Stimulated activated CD4-positive, alpha-beta T cell treated with anti-CD3 and anti-CD28 coated beads, Interleukin-4, amount 100 ng/mL, for 4 hours (primary cell): Measurements from ENCODE around the gene IMP4.
A peak's percentile ranks its signal among the peaks of the same experiment; 100 is the strongest.

ENCODE experiments used
- DNase-seq, 2 experiments: peaks; one replicate each; pipeline ENCODE4 v3.0.0-alpha.2; 2020

The IMP4 gene

DNA sequence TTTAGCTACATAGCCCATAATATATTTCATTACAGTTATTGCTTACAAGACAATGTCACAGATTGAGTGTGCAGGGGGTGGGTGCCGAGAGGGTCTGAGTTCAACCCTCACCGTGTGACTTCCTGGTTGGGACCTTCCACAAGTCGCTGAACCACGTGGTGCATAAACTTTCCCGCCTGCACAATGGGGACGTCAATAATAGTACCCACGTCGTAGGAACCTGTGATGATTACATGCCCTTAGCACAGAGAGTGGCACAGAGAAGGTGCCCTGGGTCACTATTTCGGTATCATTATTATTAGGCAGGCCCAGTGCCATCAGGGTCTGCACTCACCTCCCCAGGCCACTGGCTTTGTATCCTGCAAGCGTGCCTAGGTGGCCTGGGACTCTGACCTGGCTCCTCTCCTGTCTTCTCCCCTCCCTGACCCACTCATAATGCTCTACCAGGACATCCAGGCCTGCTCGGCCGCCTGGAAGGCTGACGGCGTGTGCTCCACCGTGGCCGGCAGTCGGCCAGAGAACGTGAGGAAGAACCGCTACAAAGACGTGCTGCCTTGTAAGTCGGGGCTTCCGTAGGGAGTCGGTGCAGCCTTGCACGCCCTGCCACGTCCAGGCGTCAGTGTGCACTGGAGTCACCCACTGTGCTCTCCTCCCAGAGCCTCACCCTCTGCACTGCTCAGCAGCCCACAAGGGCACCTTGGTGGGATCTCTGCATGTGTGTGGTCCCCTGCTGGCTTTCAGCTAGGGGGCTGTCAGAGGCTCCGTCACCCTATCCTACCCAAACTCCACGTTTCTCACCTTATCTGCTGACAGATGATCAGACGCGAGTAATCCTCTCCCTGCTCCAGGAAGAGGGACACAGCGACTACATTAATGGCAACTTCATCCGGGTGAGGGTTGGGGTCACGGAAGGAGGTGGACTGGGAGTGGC, 16.0 kb downstream of the IMP4 start:
- DNase-seq, result no peak

DNA sequence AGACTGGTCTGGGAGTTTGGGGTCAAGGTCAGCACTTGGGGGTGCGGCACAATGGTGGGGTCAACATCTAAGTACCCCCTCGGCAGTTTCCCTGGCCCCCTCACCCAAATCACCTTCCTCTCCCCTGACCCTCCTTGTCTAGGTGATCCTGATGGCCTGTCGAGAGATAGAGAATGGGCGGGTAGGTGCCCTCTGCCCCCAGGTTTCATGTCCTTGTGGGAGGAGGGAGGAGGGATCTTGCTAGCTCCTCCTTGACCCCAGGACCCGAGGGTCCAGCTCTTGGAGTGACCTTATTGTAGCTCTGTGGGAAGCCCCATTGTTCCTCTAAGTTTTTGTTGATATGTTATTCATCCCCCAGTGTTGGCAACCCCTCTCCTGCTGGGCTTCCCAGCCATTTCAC, 16.8 kb downstream of the IMP4 start:
- DNase-seq, result no peak

DNA sequence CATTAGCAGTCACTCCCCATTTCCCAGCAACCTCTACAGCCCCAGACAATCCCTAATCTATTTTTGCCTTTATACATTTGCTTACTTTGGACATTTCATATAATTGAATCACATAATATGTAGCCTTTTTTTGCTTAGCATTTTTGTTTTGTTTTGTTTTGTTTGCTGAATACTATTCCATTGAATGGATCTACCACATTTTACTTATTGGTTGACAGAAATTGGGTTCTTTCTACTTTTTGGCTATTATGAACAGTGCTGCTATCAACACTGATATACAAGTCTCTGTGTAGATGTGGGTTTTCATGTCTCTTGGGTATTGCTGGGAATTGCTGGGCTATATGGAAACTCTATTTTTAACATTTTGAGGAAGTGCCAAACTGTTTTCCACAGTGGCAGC, 20.8 kb downstream of the IMP4 start:
- DNase-seq, result no peak

DNA sequence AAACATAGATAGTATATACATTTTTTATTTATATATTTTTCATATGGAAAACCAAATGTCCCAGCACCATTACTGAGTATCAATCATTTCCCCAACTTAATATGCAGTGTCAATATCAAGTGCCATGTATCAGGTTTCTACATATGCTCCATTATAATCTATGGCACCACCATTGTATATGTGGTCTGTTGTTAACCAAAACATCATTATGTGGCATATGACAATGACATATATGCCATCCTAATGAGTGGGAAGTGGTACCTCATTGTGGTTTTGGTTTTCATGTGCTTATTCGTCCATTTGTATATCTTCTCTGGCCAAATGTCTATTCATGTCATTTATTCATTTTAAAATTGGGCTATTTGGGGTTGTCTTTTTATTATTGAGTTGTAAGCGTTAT, 22.4 kb downstream of the IMP4 start:
- no peak for DNase-seq

DNA sequence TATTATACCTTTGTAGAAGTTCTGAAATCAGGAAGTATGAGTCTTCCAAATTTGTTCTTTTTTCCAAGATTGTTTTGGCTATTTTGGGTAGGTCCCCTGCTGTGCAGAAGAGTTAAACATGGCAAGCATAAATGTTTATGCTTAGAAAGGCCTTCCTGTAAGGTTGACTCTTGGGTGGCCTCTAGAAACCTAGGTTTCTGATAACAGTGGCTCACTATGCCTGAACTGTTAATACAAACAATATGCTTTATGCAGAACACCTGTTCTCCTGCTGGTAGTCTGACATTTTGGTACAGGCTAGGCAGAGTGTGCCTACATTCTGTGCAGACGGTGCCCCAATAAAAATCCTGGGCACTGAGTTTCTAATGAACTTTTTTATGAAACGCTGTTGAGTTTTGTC, 23.3 kb downstream of the IMP4 start:
- no peak for DNase-seq

DNA sequence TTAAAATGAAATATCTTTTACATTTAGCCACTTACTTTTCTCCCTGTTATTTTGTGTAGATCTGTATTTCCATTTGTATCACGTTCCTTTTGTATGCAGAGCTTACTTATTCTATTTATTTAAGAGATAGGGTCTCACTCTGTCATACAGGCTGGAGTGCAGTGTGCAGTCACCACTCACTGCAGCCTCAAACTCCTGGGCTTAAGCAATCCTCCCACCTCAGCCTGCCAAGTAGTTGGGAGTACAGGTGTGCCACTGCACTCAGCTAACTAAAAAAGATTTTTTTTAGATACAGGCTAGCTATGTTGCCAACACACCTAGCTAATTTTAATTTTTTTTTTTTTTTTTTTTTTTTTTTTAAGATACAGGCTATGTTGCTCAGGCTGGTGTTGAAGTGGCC, 24.0 kb downstream of the IMP4 start:
- no peak for DNase-seq

DNA sequence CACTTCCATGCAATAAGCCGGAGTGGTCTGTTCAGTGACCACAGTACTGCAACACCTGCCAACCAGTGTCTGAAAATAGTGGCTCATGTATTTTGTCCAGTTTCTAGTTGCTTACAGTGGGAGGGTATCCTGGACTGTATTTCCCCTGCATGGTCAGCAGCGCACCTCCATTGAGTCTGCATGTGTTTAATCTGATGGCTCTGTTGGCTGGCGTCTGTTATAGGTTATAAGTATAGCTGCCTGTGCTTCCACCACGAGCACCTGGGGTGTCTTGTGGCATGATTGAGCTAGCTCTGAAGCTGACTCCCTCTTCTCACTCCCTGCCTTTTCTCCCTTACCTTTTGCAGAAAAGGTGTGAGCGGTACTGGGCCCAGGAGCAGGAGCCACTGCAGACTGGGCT, 26.1 kb downstream of the IMP4 start:
- DNase-seq, result no peak

DNA sequence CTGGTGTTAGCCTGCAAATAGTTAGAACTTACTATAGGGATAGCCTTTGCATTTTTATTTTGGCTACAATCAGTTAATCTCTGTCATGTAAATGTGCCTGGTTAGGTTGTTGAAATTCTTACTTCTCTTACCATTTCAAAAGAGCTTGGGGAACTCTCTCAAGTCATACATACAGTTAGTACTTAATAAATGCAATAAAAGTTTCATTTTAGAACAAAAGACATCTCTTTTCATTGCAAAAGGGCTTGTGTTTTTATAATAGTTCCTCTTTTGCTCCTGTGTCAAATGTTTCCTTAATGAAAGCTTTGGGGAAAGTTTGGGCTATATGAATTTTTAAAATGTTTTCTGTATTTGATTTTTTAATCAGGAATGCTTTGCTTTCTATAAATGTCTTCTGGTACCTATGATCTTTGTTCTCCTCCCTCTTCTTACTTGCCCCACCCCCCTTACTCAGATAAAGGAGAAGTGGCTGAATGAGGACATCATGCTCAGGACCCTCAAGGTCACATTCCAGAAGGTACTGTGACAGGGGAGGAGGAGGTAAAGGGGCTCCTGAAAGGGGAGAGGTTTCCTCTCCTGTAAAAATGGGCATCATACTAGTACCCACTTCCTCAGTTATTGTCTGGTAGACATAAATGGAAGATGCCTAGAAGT, 26.7 kb downstream of the IMP4 start:
- no peak for DNase-seq

DNA sequence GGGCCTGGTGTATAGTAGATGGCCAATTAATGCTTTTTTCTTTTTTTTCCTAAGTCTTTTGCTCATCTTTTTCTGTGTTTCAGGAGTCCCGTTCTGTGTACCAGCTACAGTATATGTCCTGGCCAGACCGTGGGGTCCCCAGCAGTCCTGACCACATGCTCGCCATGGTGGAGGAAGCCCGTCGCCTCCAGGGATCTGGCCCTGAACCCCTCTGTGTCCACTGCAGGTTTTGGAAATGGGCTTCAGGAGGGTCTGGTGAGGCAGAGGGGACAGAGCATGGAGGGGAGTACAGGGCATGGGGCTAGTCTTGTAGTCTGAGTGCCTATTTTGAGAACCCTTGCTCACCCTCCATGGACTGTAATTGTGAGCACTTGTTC, 27.3 kb downstream of the IMP4 start:
- no peak for DNase-seq

DNA sequence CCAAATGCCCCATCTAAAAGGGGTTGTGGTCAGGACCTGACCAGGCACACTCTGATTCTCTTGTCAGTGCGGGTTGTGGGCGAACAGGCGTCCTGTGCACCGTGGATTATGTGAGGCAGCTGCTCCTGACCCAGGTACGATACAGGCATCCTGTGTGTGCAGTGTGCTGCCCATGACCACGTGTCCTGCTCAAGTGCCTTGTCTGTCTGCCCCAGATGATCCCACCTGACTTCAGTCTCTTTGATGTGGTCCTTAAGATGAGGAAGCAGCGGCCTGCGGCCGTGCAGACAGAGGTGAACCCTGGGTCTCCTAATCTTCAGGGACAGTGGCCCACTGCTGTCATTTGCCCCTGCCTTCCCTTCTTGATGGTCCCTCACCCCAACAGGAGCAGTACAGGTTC, 27.8 kb downstream of the IMP4 start:
- peak in 1 of 2 experiments; percentile 40 for DNase-seq

DNA sequence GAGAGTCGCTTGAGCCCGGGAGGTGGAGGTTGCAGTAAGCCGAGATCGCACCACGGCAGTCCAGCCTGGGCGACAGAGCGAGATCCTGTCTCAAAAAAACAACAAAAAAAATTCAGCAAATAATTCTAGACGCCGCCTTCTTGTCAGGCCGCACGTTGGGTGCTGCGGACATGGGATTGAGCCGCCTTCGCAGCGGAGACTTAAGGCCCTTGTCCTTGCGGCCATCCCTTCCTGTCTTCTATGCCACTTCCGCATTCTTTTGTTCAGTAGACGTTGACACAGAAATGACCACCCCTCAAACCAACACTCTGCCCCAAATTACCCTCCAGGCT, 29.0 kb downstream of the IMP4 start:
- DNase-seq, result no peak

DNA sequence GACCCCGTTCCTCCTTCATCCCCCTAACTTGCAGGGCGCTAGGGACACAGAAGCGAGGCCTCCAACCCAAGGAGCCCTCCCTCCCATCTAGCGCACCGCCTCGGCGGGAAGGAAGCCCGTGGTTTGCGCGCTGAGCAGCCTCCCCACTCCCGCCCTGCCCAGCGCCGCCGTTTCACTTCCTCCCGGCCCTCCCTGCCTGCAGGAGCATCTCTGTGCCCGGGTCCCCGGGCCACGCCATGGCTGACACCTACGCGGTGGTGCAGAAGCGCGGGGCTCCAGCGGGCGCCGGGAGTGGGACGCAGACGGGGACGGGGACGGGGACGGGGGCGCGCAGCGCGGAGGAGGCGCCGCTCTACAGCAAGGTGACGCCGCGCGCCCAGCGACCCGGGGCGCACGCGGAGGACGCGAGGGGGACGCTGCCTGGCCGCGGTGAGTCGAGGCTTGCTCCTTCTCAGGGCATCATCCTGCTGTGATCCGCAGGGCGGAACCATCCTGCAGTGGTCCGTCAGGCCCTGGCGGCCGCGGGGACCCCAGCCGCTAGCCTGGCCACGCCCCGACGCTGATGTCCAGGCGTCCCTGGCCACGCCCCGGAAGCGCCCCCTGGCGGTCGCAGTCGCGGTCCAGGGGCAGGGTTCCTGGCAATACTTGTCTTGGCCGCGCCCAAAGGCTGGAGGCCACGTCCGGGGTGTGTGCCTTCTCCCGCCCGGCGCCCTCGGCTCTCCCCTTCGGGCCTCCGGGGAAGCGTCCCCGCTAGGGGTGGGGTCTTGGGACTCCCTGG, 29.5 kb downstream of the IMP4 start:
- DNase-seq, result peak; percentile 64 to 69

DNA sequence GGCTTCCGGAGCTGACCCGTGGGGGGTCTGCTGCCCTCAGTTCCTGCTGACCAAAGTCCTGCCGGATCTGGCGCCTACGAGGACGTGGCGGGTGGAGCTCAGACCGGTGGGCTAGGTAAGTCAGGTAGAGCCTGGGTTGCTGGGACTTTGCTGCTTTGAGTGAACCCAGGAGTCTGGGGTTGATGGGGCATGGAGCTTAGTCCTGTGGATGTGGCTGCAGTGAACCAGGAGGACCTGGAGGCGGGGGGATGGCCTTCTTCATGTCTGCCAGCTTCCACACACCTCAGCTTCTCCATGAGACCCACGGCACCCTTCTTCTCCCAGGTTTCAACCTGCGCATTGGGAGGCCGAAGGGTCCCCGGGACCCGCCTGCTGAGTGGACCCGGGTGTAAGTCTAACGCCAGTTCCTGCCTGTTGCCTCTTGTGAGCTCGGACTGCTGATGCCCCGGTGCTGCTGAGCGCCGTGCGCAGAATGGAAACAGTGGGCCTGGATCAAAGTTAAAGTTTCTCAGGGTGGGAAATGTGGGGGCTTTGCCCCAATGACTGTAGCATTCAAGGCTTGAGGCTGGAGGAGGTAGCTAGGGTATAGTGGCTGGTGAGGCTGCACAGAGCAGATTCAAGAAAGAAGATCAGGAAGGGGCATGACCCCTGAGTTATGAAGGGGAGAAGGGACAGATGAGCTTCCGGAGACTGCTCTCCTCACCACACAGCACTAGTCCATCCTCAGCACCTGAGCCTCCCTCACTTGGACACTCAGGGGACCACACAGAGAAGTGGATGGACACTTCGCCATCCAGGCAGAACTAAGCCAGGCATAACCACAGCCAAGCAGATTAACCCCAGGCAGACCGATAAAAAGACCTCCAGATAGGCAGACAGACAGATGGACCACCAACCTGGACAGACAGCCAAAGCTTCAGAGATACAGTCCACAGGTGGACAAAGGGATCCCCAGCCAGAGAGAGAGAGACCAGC, 30.4 kb downstream of the IMP4 start:
- no peak for DNase-seq

DNA sequence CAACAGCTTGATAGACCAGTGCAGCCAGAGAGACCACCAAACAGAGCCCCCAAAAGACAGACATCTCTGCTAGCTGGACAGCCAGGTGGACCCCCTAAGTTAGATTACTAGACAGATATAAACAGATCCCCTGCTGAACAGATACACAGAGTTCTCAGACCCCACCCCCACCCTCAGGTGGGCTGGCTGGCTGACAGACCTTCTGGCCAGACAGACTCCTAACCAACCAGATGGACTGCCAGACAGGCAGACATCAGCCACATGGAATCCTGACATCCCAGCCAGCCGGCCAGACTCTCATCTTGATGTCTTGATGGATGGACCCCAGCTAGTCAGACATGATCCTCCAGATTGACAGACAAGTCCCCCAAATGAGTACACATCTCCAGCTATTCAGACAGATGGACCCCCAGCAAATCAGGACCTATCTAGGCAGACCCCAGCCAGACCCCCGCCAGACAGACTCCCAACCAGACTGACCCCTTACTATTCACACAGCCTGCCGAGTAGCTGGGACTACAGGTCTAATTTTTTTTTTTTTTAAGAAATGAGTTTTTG, 31.2 kb downstream of the IMP4 start:
- DNase-seq, result no peak

DNA sequence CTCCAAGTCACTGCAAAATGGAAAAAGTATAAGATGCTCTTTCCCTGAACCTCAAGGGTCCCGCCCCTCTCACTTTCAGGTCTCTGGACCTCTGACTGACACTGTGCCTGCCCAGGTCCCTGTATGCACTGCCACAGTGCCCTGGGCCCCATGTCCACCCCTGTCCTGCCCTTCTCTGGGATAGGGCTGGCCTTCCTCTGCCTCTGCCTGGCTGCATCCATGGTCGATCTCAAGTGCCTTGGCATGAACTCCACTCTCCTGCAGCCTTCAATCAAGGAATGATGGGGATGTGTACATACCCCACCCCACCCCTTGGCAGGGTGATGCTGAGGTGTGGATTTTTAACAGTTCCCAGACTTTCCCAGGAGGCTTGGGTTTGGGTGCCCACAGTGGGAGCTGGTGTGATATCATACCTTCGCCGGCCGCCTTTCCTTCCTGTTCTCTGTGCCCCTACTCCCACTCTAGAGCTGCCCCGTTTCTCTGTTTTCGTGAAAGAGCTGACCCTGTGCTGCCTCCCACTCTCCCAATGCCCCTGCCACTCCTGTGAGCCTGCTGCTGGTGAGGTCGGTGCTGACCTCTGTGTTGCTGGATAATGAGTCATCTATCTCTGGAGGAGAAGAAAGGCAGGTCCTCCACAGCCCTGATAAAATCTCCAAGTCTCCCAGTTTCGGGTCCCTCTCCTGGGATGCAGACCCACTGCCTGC, 32.0 kb downstream of the IMP4 start:
- DNase-seq, result no peak

DNA sequence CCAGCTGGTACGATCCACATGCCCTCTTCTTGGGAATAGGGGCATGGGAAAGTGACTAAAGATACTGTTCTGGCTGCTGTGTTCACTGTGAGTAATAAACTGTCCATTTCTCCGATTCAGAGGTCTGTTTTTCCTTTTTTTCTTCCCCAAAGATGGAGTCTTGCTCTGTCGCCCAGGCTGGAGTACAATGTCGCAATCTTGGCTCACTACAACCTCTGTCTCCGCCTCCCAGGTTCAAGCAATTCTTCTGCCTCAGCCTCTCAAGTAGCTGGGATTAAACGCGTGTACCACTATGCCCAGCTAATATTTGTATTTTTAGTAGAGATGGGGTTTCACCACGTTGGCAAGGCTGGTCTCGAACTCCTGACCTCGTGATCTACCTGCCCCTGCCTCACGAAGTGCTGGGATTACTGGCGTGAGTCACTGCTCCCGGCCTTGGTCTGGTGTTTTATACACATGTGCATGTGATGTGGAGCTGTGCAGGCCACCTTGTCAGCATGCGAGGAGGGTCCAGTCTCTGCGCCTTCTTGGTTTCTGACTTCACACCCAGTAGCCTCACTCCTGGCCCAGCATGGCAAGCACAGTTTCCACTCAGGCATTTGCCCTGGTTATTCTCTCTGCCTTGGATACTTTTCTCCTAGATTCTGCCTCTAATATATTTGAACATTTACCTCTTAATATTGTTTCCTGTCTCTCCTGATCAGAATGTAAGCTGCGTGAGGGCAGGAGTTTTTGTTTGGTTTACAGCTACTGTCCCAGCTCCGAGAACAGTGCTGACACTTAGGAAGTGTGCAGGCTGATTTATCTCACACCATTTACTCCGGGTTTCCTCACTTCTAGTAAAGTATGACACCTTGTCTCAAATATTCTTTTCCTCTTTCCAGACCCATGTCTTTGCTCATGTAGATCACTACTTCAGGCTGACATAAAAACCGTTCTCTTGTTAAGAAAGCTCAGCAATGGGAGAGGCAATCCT, 32.9 kb downstream of the IMP4 start:
- no peak for DNase-seq

DNA sequence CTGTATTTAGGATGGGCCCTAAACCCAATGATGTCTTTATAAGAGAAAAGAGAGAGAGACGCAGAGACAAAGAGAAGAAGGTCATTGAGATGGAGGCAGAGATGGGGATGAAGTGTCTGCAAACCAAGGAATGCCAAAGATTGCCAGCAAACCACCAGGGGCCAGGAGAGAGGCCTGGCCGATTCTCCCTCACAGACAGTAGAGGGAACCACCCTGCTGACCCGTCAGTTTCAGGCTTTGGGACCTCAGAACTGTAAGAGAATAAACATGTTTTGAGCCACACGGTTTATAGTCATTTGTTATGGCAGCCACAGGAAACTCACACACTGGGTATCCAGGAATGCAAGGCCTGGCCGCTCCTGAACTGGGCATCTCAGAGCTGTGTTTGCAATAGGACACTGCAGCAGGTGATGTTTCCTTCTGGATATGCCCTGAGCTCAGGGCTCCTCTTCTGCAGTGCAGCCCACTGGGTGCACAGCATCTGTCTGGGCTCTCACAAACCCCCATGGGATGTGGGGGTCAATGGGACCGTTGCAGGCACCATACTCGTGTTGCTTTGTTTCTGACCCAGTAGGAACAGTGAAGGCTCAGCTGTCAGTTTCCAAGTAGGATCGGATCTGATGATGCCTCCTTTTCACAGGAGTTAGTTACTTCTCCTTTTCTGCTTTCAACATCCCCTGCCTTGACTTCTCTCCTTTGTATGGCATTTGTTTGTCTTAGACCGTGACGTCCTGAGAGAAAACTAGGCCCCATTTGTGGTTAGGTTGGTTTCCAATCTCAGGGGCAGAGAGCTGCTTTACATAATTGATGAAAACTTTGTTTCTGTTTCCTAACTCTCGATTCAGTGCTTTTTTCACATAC, 34.0 kb downstream of the IMP4 start:
- no peak for DNase-seq

DNA sequence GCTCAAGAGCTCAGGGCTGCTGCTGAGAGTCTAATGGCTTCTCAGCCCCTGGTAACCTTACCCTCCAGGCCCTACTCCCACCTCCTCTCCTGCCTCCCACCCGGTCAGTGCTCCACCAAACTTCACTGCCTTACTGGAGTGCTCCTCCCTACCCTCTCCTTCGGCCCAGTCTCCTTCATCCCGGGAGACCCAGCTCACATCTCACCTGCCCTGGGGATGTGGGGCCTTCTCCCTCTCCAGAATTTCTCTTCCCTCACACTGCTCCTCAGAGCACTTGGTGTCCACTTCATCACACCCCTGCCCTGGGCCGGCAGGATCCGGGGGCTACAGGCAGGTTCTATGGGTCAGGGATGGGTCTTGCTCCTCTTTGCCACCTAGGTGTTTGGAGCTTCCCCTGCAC, 34.8 kb downstream of the IMP4 start:
- DNase-seq, result no peak

DNA sequence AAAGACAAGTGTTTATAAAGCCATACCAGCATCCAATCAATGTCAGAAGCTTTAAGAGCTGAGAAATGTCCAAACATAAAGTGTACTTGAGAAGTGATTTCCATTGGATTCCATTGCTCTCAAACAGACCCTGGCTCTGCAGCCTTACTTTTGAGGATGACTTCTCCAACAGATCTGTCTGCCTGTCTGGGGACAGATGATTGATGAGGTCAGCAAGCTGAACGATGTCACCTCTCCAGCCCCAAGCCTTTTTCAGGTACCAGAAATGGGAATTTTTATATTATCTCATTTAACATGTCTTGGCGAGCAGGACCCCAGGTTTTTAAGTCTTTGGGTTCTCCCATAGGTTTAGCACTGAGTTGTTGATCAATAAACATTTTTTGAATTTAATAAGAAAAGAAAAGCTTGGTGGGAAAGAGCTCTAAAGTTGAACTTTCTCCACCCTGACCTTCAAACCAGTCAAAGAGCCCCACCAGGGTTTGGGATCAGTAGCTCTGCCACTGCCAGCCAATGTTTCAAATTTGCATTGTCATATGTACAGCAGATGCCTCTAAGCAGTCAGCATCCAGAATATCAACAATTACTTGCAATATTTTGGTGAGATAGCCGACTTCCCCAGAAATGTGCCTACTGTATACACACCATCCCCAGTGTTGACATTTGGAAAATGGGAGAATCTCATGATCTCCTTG, 35.7 kb downstream of the IMP4 start:
- no peak for DNase-seq
